ENCODE measurements around the gene NFU1. TPM values are rescaled to one million over a fixed set of nuclear protein-coding genes. Genes with fewer than 3 reads are reported as not detected.

NFU1 gene
- total and polyA plus RNA-seq, 9 of the 15 experiments (the other 6 are each of a cell fraction or from before 2014, with no cell fraction given): 33.3 to 61.8 (median 53.7) TPM

DNA sequence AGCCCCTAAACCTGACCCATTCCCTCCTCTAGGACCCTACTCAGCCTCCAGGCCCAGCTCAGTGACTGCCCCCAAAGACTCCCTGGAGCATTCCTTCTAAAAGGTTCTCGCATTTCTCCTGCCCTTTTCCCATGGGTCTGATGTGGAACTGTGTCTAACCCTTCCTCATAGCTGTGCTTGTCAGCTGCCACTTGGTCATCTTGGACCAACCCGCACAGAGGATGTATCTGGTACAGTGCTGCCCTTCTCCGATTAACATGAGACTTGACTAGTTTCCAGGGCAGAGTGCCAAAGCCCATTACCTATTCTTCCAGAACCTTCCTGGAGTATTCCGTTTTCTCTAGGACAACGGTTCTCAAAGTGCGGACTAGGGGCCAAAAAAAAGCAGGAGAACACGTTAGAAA is 518 bp upstream of the NFU1 start (continued):
- TF ChIP-seq NFIC (IDR thresholded peaks at IDR 0.05) (peak; percentile 50), ZNF717 (CRISPR knock-in tag; IDR thresholded peaks at IDR 0.05) (no peak), PHF8 (IDR thresholded peaks at IDR 0.05; ENCODE audit: borderline replicate concordance, low read length) (no peak), ATF7 (IDR thresholded peaks at IDR 0.05) (no peak), CBX1 (IDR thresholded peaks at IDR 0.05; ENCODE audit: low read depth) (no peak), POLR2AphosphoS5 (IDR thresholded peaks at IDR 0.05; ENCODE audit: control insufficient read depth, insufficient read depth, low read depth, low read length) (no peak), ZNF124 (CRISPR knock-in tag; IDR thresholded peaks at IDR 0.05) (no peak), PHB (CRISPR knock-in tag; IDR thresholded peaks at IDR 0.05) (no peak), NFE2 (IDR thresholded peaks at IDR 0.05; ENCODE audit: low read depth) (no peak), HDGF (IDR thresholded peaks at IDR 0.05) (0 out of 2 replicates have a peak, but pooled peaks have one; percentile 30), ARID2 (IDR thresholded peaks at IDR 0.05) (no peak), SMAD3 (CRISPR knock-in tag; conservative IDR thresholded peaks at IDR 0.05) (no peak), ZNF175 (CRISPR knock-in tag; IDR thresholded peaks at IDR 0.05; ENCODE audit: low read depth) (no peak), MYNN (IDR thresholded peaks at IDR 0.05) (no peak; the same call in 1 of the 2 replicates), MYNN (CRISPR knock-in tag; IDR thresholded peaks at IDR 0.05) (no peak), SNRNP70 (optimal IDR thresholded peaks at IDR 0.05; ENCODE audit: low read depth, low read length) (no peak), BRCA1 (IDR thresholded peaks at IDR 0.05) (no peak), BRCA1 (CRISPR knock-in tag; IDR thresholded peaks at IDR 0.05) (no peak), NFRKB (IDR thresholded peaks at IDR 0.05; ENCODE audit: low read depth) (no peak; the same call in 1 of the 2 replicates), GTF2A2 (tag; IDR thresholded peaks at IDR 0.05) (no peak)
- TF ChIP-seq, protein P1, sequence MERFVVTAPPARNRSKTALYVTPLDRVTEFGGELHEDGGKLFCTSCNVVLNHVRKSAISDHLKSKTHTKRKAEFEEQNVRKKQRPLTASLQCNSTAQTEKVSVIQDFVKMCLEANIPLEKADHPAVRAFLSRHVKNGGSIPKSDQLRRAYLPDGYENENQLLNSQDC (CRISPR knock-in tag; IDR thresholded peaks at IDR 0.05): no peak
- TF ChIP-seq, protein P2, sequence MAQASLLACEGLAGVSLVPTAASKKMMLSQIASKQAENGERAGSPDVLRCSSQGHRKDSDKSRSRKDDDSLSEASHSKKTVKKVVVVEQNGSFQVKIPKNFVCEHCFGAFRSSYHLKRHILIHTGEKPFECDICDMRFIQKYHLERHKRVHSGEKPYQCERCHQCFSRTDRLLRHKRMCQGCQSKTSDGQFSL (CRISPR knock-in tag; IDR thresholded peaks at IDR 0.05): no peak
- TF ChIP-seq, protein P2 (tag; IDR thresholded peaks at IDR 0.05): 0 out of 4 replicates have a peak, but pooled peaks of 1 of the 2 experiments have one; percentile 17
- TF ChIP-seq, protein P3, sequence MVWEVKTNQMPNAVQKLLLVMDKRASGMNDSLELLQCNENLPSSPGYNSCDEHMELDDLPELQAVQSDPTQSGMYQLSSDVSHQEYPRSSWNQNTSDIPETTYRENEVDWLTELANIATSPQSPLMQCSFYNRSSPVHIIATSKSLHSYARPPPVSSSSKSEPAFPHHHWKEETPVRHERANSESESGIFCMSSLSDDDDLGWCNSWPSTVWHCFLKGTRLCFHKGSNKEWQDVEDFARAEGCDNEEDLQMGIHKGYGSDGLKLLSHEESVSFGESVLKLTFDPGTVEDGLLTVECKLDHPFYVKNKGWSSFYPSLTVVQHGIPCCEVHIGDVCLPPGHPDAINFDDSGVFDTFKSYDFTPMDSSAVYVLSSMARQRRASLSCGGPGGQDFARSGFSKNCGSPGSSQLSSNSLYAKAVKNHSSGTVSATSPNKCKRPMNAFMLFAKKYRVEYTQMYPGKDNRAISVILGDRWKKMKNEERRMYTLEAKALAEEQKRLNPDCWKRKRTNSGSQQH (CRISPR knock-in tag; IDR thresholded peaks at IDR 0.05): 0 out of 2 replicates have a peak, but pooled peaks have one; percentile 5
- TF ChIP-seq, protein P4, sequence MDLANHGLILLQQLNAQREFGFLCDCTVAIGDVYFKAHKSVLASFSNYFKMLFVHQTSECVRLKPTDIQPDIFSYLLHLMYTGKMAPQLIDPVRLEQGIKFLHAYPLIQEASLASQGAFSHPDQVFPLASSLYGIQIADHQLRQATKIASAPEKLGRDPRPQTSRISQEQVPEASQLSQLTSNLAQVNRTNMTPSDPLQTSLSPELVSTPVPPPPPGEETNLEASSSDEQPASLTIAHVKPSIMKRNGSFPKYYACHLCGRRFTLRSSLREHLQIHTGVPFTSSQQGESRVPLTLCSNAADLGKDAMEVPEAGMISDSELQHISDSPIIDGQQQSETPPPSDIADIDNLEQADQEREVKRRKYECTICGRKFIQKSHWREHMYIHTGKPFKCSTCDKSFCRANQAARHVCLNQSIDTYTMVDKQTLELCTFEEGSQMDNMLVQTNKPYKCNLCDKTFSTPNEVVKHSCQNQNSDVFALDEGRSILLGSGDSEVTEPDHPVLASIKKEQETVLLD (IDR thresholded peaks at IDR 0.05): no peak
- TF ChIP-seq, protein P5, sequence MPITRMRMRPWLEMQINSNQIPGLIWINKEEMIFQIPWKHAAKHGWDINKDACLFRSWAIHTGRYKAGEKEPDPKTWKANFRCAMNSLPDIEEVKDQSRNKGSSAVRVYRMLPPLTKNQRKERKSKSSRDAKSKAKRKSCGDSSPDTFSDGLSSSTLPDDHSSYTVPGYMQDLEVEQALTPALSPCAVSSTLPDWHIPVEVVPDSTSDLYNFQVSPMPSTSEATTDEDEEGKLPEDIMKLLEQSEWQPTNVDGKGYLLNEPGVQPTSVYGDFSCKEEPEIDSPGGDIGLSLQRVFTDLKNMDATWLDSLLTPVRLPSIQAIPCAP (CRISPR knock-in tag; IDR thresholded peaks at IDR 0.05; ENCODE audit: borderline replicate concordance): no peak
- TF ChIP-seq, protein P6, sequence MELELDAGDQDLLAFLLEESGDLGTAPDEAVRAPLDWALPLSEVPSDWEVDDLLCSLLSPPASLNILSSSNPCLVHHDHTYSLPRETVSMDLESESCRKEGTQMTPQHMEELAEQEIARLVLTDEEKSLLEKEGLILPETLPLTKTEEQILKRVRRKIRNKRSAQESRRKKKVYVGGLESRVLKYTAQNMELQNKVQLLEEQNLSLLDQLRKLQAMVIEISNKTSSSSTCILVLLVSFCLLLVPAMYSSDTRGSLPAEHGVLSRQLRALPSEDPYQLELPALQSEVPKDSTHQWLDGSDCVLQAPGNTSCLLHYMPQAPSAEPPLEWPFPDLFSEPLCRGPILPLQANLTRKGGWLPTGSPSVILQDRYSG (tag; conservative IDR thresholded peaks at IDR 0.05; ENCODE audit: low read depth): peak; percentile 70; the same call in 1 of the 2 replicates

Measured in K562 (cell line).